ENCODE data around the gene AOAH. TPM values are rescaled to one million over a fixed set of nuclear protein-coding genes. Genes with fewer than 3 reads are reported as not detected.
"Not testable (repeated sequence)": the region's sequence is repeated elsewhere in the genome, so short reads cannot be mapped to it uniquely, and the experiment has no call there.

The AOAH gene
- total RNA-seq, 1 donor = 15.1 TPM

GRCh38 chr7:36659638-36660341, 64.5 kb downstream of the AOAH start:
- DNase-seq (ENCODE audit: low read depth in 2 of 3, low spot score in 2 of 3) = no peak

- DNase-seq (ENCODE audit: low read depth in 2 of 3, low spot score in 2 of 3) = no peak
These were observed 65.2 kb downstream of the AOAH start for GRCh38 chr7:36659172-36659516.

- DNase-seq (ENCODE audit: low read depth in 2 of 3, low spot score in 2 of 3) = no peak
These were observed 65.7 kb downstream of the AOAH start for GRCh38 chr7:36658335-36659171.

DNA sequence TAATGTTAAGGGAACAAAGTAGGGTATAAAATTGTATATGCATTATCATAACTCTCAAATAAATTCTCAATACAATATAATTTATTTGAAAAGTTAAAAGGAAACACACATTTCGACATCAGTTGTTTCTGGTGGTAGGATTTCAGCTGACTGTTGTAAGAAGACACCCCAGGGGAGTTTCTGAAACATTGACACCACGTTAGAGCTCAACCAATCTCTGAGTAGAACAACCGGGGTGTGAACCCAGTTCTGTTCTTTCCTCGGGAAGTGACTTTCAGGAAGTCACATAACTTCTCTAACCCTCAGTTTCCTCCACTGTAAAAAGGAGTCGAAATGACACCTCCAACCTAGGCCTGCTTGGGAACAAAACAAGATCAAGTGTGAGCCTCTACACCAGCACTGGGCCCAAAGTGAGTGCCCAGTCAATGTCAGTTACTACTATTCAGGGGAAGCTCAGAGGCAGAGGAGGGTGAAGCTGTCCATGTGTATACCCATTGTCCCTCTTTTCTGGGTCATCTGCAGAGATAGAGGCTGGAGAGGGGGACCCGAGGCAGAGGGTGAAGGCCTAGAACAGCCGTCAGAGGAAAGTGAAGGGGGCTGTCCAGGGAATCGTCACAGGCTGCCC, 67.1 kb downstream of the AOAH start:
- no peak for DNase-seq (ENCODE audit: low read depth in 2 of 3, low spot score in 2 of 3)

GRCh38 chr7:36654436-36654835, 69.9 kb downstream of the AOAH start:
- DNase-seq (ENCODE audit: low read depth in 2 of 3, low spot score in 2 of 3) = no peak

GRCh38 chr7:36653663-36654355, 70.5 kb downstream of the AOAH start:
- no peak for DNase-seq (ENCODE audit: low read depth in 2 of 3, low spot score in 2 of 3)

DNA sequence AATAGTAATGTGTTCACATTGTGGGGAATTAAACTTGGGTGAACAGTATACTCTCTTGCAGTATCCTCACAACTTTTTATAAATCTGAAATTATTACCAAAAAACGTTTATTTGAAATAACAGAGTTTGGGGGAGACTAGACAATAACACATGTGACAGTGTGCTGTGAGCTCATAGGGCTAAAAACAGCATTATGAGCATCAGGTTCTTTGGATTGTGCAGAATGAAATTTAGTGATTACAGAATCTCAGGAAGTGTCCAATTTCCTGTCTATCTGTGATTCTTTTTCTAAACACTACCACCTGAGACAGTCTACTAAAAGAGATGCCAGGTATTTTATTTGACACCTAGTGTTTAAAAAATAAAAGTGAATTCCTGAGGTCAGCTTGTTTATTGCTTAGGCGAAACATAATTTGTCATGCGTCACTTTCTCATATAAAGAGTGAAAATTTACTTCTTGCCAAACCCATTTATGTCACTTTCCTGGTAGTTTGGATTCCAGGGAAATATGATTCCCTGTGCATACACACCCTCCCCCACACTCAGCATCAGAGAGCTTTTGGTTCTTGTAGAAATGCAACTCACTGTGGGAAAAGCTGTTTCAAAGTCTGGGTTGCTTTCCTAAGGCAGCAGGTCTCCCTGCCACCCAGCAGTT, 71.2 kb downstream of the AOAH start:
- no peak for DNase-seq (ENCODE audit: low read depth in 2 of 3, low spot score in 2 of 3)

DNA sequence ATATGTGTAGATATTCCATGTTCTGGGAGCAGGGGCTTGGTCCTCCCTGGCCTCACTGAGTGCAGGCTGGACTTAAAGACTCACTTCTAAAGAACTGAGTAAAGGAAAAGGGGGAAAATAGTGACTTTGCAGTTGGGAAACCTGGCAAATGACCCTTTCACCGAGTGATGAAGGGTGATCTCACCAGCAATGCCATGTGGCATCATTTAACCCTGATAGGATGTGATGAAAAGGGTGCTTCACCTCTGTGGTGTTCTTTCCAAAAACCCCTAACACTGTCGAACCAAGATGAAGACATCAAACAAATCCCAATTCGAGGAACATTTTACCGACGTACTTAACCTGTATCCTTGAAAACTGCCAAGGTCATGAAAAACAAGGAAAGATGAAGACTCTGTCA, 71.9 kb downstream of the AOAH start:
- no peak for DNase-seq (ENCODE audit: low read depth in 2 of 3, low spot score in 2 of 3)

- DNase-seq (ENCODE audit: low read depth in 2 of 3, low spot score in 2 of 3) = no peak
These were observed 72.9 kb downstream of the AOAH start for GRCh38 chr7:36651404-36651803.

DNA sequence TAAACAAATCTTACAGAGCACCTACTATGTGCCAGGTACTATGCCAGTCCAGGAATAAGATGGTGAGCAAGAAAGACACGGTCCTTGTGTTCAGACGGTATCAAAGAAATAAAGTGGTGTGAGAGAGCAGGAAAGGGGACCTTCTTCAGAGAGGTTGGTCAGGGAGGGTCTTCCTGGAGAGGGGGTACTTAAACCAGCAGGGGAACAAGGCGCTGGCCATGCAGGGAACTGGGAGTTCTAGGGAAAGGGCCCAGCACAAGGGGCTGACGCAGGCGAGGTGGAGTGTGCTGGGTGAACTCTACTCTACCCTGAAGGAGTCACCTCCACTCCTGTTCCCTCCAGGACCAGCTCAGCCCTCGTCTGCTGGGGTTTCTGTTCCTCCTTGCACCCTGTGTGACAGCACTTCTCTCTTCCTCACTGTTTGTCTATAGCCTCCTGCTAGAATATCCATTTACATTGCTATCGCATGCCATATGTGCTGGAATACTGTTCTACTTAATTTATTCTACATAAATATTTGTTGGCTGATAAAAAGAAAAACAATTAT, 73.5 kb downstream of the AOAH start:
- DNase-seq (ENCODE audit: low read depth in 2 of 3, low spot score in 2 of 3) = no peak

DNA sequence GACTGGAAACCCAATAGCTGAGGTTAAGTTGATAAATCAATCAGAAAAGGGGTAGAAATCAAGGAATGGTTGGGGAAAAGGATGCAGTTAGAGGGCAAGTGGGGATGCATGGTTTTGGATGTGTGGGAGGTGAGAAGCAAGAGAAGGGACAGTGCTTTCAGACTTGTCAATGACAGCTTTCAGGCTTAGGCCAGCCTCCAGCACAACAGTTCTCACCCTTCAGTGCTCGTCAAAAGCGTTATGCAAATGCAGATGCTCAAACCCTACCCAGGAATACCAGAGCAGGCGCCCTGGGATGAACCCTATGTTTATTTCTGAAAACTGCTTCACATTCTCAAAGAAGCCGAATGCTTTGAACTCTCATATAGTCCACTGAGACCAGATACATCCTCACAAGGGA, 74.0 kb downstream of the AOAH start:
- DNase-seq (ENCODE audit: low read depth in 2 of 3, low spot score in 2 of 3) = no peak

- DNase-seq (ENCODE audit: low read depth in 2 of 3, low spot score in 2 of 3) = not testable (repeated sequence)
These were observed 75.0 kb downstream of the AOAH start for GRCh38 chr7:36649319-36649718.

DNA sequence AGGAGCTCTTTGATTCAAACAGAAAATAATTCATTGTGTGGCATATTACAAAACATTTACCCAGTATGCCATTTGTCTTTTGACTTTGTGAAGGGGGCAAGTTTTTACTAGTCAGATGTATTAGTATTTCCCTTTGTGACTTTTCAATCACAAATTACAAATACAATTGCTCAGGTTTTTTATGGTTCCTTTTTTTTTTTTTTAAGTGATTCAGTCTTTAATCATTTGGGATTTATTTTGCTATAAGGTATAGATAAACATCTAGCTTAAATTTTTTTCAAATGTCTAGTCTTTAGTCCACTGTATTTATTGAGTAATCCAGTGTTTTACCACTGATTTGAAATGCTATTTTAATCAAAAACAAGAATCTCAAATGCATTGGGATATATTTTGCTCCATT, 75.9 kb downstream of the AOAH start:
- no peak for DNase-seq (ENCODE audit: low read depth in 2 of 3, low spot score in 2 of 3)

DNA sequence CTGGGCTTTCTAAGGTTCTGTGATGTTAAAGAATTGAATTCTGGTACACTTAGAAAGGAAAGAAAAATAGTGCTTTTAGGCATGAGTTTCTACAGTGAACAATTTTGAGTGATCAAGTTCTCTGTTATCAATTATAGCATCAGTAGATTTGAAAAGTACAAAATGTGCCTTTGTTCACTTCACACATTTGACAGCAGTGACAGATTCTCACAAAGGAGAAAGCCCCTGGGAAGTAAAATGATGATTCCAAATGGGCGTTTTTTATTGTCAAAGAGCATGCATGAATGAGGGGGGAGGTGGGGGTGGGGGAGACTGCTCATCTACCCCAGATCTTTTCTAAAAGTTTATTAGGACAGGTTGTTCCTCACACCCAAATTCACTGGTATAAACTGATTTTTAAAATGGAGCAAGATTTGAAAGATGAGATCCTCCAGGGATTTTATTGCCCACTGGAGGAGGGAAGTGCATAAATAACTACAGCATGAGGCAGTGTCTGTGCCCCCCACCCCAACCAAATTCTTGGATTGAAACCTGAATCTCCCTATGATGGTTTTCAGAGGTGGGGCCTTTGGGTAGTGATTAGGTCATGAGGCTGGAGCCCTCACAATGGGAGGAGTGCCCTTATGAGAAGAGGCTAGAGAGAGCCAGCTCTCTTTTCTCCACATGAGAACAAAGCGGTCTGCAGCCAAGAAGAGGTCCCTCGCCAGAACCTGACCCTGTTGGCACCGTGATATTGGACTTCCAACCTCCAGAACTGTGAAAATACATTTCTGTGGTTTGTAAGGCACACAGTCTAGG, 79.5 kb downstream of the AOAH start:
- DNase-seq (ENCODE audit: low read depth in 2 of 3, low spot score in 2 of 3) = no peak

DNA sequence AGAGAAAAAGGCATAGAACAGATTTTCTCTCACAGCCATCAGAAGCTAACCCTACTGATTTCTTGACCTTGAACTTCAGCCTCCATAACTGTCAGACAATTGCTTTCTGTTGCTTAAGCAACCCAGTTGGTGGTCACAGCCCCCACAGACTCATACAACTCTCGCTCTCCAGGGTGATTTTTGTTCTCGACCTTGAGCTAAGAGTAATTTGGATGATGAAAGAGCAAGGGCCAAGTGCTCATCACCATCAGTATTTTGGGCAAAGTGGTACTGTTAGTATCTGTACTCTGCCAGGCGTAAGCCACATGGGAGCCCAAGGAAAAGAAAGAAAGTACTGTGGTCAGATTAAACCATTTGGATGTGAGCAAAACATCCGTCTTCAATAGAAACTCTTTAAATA, 81.9 kb downstream of the AOAH start:
- no peak for DNase-seq (ENCODE audit: low read depth in 2 of 3, low spot score in 2 of 3)

DNA sequence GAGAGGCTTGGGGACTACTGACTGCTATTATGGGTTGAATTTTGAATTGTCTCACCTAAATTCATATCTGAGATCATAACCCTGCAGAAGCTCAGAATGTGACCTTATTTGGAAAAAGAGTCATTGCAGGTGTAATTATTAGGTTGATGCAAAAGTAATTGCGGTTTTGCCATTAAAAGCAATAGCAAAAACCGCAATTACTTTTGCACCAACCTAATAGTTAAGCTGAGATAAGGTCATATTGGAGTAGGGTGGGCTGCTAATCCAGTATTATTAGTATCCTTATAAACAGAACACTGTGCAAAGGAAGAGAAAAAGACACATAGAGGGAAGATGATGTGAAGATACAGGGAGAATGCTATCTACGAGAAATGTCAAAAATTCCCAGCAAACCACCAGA, 82.3 kb downstream of the AOAH start:
- DNase-seq (ENCODE audit: low read depth in 2 of 3, low spot score in 2 of 3) = no peak

- DNase-seq (ENCODE audit: low read depth in 2 of 3, low spot score in 2 of 3) = no peak
These were observed 83.6 kb downstream of the AOAH start for GRCh38 chr7:36640682-36641081.

DNA sequence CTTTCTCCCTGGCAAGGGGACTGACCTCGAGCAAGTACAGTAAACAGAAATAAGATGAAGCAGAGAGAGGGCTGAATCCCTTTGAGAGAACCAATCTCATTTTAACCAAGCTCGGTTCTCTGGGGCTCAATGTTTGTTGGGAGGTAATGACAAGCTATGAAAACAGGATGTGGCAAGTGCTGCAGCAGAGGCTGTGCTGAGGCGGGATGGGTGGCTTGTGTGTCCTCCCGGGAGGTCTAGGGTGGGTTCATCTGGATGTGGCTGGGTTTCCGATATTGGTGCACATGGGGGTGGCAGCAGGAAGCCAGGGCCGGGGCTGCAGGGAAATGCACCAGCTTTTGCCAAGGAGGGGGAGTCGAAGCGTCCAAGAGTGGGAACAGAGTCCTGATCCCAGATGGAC, 84.5 kb downstream of the AOAH start:
- DNase-seq (ENCODE audit: low read depth in 2 of 3, low spot score in 2 of 3) = peak; percentile 5 to 82 (median 33)

GRCh38 chr7:36638586-36639263, 85.6 kb downstream of the AOAH start:
- no peak for DNase-seq (ENCODE audit: low read depth in 2 of 3, low spot score in 2 of 3)
